ENCODE results near the gene TAGLN.

TAGLN gene

GRCh38 chr11:117192401-117192875, 6.7 kb upstream of the TAGLN start:
- no peak for TF ChIP-seq CTCF (IDR thresholded peaks at IDR 0.05; ENCODE audit: poor library complexity, severe bottlenecking)
- Histone ChIP-seq H3K27ac (ENCODE audit: poor library complexity, severe bottlenecking) (no peak overlapping the region), H3K4me3 (ENCODE audit: severe bottlenecking) (no peak overlapping the region), H3K4me1 (ENCODE audit: insufficient read depth, poor library complexity, severe bottlenecking) (no peaks in the 10 kb centered on the region), H3K9me3 (ENCODE audit: severe bottlenecking) (no peaks in the 10 kb centered on the region), H3K36me3 (ENCODE audit: low read depth) (peaks cover 8% of the 10 kb centered on the region; the same call in 1 of the 2 replicates), H3K27me3 (ENCODE audit: insufficient read depth, poor library complexity, severe bottlenecking) (no peaks in the 10 kb centered on the region)
- DNase-seq (ENCODE audit: low spot score): peak; percentile 43
- no peak for ATAC-seq (ENCODE audit: low read depth)

GRCh38 chr11:117193130-117194020, 5.8 kb upstream of the TAGLN start:
- H3K4me1 ChIP-seq (ENCODE audit: insufficient read depth, poor library complexity, severe bottlenecking): no peaks in the 10 kb centered on the region
- DNase-seq (ENCODE audit: low spot score): peak; percentile 14
- H3K36me3 ChIP-seq (ENCODE audit: low read depth): peaks cover 8% of the 10 kb centered on the region; the same call in 1 of the 2 replicates
- no peak for ATAC-seq (ENCODE audit: low read depth)
- H3K27me3 ChIP-seq (ENCODE audit: insufficient read depth, poor library complexity, severe bottlenecking): no peaks in the 10 kb centered on the region
- H3K9me3 ChIP-seq (ENCODE audit: severe bottlenecking): no peaks in the 10 kb centered on the region
- no peak for TF ChIP-seq CTCF (IDR thresholded peaks at IDR 0.05; ENCODE audit: poor library complexity, severe bottlenecking)
- H3K27ac ChIP-seq (ENCODE audit: poor library complexity, severe bottlenecking): no peak overlapping the region
- H3K4me3 ChIP-seq (ENCODE audit: severe bottlenecking): no peak overlapping the region

- DNase-seq (ENCODE audit: low spot score) (no peak), ATAC-seq (ENCODE audit: low read depth) (no peak)
- Histone ChIP-seq H3K4me3 (ENCODE audit: severe bottlenecking) (no peak overlapping the region), H3K36me3 (ENCODE audit: low read depth) (peaks cover 8% of the 10 kb centered on the region; the same call in 1 of the 2 replicates), H3K27me3 (ENCODE audit: insufficient read depth, poor library complexity, severe bottlenecking) (no peaks in the 10 kb centered on the region), H3K4me1 (ENCODE audit: insufficient read depth, poor library complexity, severe bottlenecking) (peaks cover 4% of the 10 kb centered on the region), H3K27ac (ENCODE audit: poor library complexity, severe bottlenecking) (no peak overlapping the region), H3K9me3 (ENCODE audit: severe bottlenecking) (no peaks in the 10 kb centered on the region)
- TF ChIP-seq CTCF (IDR thresholded peaks at IDR 0.05; ENCODE audit: poor library complexity, severe bottlenecking): no peak
Measured at GRCh38 chr11:117194267-117194666, 4.9 kb upstream of the TAGLN start.

- Histone ChIP-seq H3K9me3 (ENCODE audit: severe bottlenecking) (no peaks in the 10 kb centered on the region), H3K36me3 (ENCODE audit: low read depth) (peaks cover 4% of the 10 kb centered on the region; the same call in 1 of the 2 replicates), H3K4me3 (ENCODE audit: severe bottlenecking) (no peak overlapping the region), H3K4me1 (ENCODE audit: insufficient read depth, poor library complexity, severe bottlenecking) (peaks cover 4% of the 10 kb centered on the region), H3K27ac (ENCODE audit: poor library complexity, severe bottlenecking) (no peak overlapping the region), H3K27me3 (ENCODE audit: insufficient read depth, poor library complexity, severe bottlenecking) (no peaks in the 10 kb centered on the region)
- no peak for TF ChIP-seq CTCF (IDR thresholded peaks at IDR 0.05; ENCODE audit: poor library complexity, severe bottlenecking)
- ATAC-seq (ENCODE audit: low read depth): no peak
- no peak for DNase-seq (ENCODE audit: low spot score)
Measured at GRCh38 chr11:117195258-117195657, 3.9 kb upstream of the TAGLN start.

- no peak for TF ChIP-seq CTCF (IDR thresholded peaks at IDR 0.05; ENCODE audit: poor library complexity, severe bottlenecking)
- ATAC-seq (ENCODE audit: low read depth) (no peak), DNase-seq (ENCODE audit: low spot score) (no peak)
- Histone ChIP-seq H3K27me3 (ENCODE audit: insufficient read depth, poor library complexity, severe bottlenecking) (no peaks in the 10 kb centered on the region), H3K9me3 (ENCODE audit: severe bottlenecking) (no peaks in the 10 kb centered on the region), H3K4me3 (ENCODE audit: severe bottlenecking) (no peak overlapping the region), H3K36me3 (ENCODE audit: low read depth) (peaks cover under 1% of the 10 kb centered on the region; the same call in 1 of the 2 replicates), H3K4me1 (ENCODE audit: insufficient read depth, poor library complexity, severe bottlenecking) (peaks cover 4% of the 10 kb centered on the region), H3K27ac (ENCODE audit: poor library complexity, severe bottlenecking) (no peak overlapping the region)
Measured at GRCh38 chr11:117195761-117196160, 3.4 kb upstream of the TAGLN start.

All from RWPE2 (cell line).